Measurements from ENCODE around the gene LUM. TPM values are rescaled to one million over a fixed set of nuclear protein-coding genes. Genes with fewer than 3 reads are reported as not detected.

The LUM gene
- total RNA-seq, 1 experiment from 2014 or later: not detected

DNA sequence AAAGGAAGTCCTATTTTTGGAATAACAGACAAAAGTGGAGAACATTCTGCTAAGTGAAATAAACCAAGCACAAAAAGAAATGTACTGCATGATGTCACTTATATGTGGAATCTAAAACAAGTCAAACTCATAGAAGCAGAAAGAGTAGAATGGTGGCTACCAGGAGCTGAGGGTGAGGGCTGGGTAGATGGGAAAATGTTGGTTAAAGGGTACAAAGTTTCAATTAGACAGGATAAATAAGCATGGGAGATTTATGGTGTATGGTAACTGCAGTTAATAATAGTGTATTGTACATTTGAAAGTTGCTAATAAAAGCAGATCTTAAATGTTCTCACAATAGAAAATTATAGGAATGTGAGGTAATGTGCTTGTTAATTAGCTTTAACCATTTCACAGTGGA is 12.8 kb downstream of the LUM start:
- H3K4me3 Mint-ChIP-seq: no peak overlapping the region
- no peak overlapping the region for H4K91ac ChIP-seq (ENCODE audit: insufficient read length, low read depth, low read length)
- H3K79me1 ChIP-seq (ENCODE audit: insufficient read depth, low read depth, low read length, poor library complexity, severe bottlenecking): no peaks in the 10 kb centered on the region
- H2BK12ac ChIP-seq (ENCODE audit: insufficient read length, low read depth, low read length): no peak overlapping the region
- H3K4me1 ChIP-seq (ENCODE audit: insufficient read depth, low read length): no peaks in the 10 kb centered on the region
- no peak overlapping the region for H2AK5ac ChIP-seq (ENCODE audit: insufficient read length, low read length)
- no peak overlapping the region for H3K18ac ChIP-seq (ENCODE audit: insufficient read length, low read depth, low read length)
- H3K9ac ChIP-seq (ENCODE audit: extremely low read depth, insufficient read length, low read length): no peak overlapping the region
- H4K20me1 ChIP-seq (ENCODE audit: control insufficient read depth, insufficient read depth, insufficient read length): no peaks in the 10 kb centered on the region
- H2BK5ac ChIP-seq (ENCODE audit: insufficient read length, low read length): no peak overlapping the region
- H3K9me3 Mint-ChIP-seq: no peaks in the 10 kb centered on the region
- no peaks in the 10 kb centered on the region for H3K9me3 ChIP-seq (ENCODE audit: control insufficient read depth, low read depth, low read length)
- no peak overlapping the region for H3K27ac Mint-ChIP-seq
- H3K4me2 ChIP-seq (ENCODE audit: insufficient read depth, insufficient read length, low read length): no peak overlapping the region
- H3K27ac ChIP-seq (ENCODE audit: insufficient read length, low read depth, low read length): no peak overlapping the region
- H3K4me1 Mint-ChIP-seq: peaks cover 0 to 4% of the 10 kb centered on the region in 2 experiments; a peak in 1 of 4 replicates
- H3K79me2 ChIP-seq (ENCODE audit: insufficient read depth, low read length): no peaks in the 10 kb centered on the region
- no peak overlapping the region for H2BK20ac ChIP-seq (ENCODE audit: low read depth, low read length, poor library complexity, severe bottlenecking)
- H3K4ac ChIP-seq (ENCODE audit: low read depth, low read length): no peak overlapping the region
- no peak overlapping the region for H3K56ac ChIP-seq (ENCODE audit: insufficient read length, low read depth, low read length)
- H3K14ac ChIP-seq (ENCODE audit: insufficient read depth, low read length): no peak overlapping the region
- no peak overlapping the region for H4K8ac ChIP-seq (replicated peaks; ENCODE audit: insufficient read length, low read depth, low read length)
- H3K36me3 Mint-ChIP-seq (ENCODE audit: insufficient read depth in 1 of 3, low read depth in 3 of 3): no peaks in the 10 kb centered on the region; a peak in 1 of 7 replicates
- H2AFZ ChIP-seq (ENCODE audit: low read length): no peak overlapping the region
- no peak overlapping the region for H4K5ac ChIP-seq (ENCODE audit: insufficient read length, low read depth, low read length)
- no peaks in the 10 kb centered on the region for H3K23me2 ChIP-seq (ENCODE audit: insufficient read length, low read depth, low read length, poor library complexity, severe bottlenecking)
- no peak overlapping the region for H2BK15ac ChIP-seq (ENCODE audit: low read depth, low read length)
- no peak for DNase-seq
- H3K23ac ChIP-seq (ENCODE audit: insufficient read length, low read depth, low read length): no peak overlapping the region
- no peak overlapping the region for H3T11ph ChIP-seq (ENCODE audit: low read length)
- no peaks in the 10 kb centered on the region for H3K27me3 ChIP-seq (ENCODE audit: insufficient read depth, low read length)
- H2BK120ac ChIP-seq (ENCODE audit: low read depth, low read length, poor library complexity, severe bottlenecking): no peak overlapping the region
- H3K27me3 Mint-ChIP-seq (ENCODE audit: low read depth): no peaks in the 10 kb centered on the region
- TF ChIP-seq CTCF (conservative IDR thresholded peaks at IDR 0.05): no peak

All from H9 (cell line).